HG02885 (cell line): ENCODE data around the gene EPHB1.
"Not testable (repeated sequence)": the region's sequence is repeated elsewhere in the genome, so short reads cannot be mapped to it uniquely, and the experiment has no call there.

Experiments
- ATAC-seq: cut with Tn5 transposase; IDR thresholded peaks from one replicate; pipeline ENCODE4 v1.9.1; 2021; ENCODE audit warnings: mild to moderate bottlenecking; ENCODE audit not compliant: unreplicated experiment, poor library complexity

Gene EPHB1

GRCh38 chr3:135023996-135024658 lies 229.1 kb downstream of the EPHB1 start:
- ATAC-seq = peak; percentile 79

GRCh38 chr3:135030768-135031615 lies 235.9 kb downstream of the EPHB1 start:
- not testable (repeated sequence) for ATAC-seq

DNA sequence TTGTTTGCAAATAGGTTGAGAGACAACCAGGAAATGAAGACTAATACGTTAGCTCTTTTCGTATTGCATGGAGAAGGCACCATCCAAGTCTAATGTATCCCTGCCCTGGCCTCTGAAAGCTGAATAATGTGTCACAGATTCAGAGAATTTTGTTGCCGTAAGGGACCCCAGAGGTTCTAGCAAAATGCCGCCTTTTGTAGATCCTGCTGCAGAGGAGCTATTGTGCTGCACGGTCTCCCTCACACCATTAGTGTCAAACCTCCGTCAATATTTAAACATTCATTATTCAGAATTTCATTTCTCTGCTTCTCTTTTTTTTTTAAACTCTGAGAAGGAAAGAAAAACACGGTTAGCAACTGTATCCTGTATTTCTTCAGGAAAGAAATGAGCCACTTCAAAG lies 238.7 kb downstream of the EPHB1 start:
- no peak for ATAC-seq

DNA sequence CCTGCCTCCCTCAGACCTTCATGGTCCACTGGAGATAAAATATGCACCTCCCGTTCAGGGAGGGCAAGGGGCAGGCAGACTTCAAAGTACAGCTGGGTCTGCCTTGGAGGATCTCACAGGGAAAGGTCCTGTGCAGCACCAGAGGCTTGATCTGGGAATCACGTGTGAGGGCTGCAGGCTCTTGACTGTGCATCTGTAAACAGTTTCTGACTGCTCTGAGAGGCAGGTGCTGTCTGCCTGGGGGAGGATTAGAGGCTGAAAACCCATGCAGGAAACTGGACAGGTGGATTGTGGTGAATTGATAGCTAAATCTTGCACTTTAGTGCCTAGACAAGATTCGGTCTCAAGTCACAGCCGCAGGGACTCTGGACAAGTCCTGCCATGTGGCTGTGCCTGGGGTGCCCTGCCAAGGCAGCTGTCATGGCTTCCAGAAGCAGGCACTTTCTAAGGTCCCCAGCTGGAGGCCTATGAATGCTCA lies 239.3 kb downstream of the EPHB1 start:
- no peak for ATAC-seq

GRCh38 chr3:135034891-135035440 lies 239.9 kb downstream of the EPHB1 start:
- ATAC-seq = no peak

- ATAC-seq = no peak
These were observed 243.1 kb downstream of the EPHB1 start for GRCh38 chr3:135038186-135038585.

DNA sequence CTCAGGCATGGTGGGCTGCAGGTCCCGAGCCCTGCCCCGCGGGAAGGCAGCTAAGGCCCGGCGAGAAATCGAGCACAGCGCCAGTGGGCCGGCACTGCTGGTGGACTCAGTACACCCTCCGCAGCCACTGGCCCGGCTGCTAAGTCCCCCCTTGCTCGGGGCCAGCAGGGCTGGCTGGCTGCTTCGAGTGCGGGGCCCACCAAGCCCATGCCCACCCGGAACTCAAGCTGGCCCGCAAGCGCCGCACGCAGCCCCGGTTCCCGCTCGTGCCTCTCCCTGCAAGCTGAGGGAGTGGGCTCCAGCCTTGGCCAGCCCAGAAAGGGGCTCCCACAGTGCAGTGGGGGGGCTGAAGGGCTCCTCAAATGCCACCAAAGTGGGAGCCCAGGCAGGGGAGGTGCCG lies 244.5 kb downstream of the EPHB1 start:
- ATAC-seq = not testable (repeated sequence)

- ATAC-seq = no peak
These were observed 245.5 kb downstream of the EPHB1 start for GRCh38 chr3:135040321-135041240.

- no peak for ATAC-seq
These were observed 246.5 kb downstream of the EPHB1 start for GRCh38 chr3:135041601-135042000.

DNA sequence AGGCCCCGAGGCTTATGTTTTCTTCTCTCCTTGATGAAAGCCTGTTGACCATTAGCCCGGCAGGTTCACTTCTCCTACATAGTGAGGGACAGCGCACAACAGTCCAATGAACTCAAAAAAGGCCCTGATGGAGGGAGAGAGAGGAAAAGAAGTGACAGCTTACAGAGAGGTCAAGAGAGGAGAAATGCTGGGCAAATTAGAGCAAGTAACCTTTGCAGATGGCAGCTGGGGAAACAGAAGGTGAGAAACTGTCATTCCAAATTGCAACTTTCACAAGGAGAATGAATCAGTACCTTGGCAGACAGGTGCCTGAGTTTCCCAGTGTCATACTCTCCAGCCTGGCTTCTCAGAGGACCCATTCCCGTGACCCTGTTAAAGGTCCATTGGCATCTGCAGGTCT lies 252.0 kb downstream of the EPHB1 start:
- ATAC-seq = no peak

DNA sequence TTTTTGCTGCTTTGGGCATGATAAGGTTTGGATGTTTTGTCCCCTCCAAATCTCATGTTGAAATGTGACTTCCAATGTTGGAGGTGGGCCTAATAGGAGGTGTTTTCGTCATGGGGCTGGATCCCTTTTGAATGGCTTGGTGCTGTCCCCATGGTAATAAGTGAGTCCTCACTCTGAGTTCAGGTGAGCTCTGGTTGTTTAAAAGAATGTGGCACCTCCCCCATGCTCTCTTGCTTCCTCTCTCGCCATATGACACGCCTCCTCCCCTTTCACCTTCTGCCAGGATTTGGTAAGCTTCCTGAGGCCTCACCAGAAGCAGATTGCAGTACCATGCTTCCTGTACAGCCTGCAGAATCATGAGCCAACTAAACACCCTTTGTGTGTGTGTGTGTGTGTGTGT lies 255.5 kb downstream of the EPHB1 start:
- ATAC-seq = no peak

DNA sequence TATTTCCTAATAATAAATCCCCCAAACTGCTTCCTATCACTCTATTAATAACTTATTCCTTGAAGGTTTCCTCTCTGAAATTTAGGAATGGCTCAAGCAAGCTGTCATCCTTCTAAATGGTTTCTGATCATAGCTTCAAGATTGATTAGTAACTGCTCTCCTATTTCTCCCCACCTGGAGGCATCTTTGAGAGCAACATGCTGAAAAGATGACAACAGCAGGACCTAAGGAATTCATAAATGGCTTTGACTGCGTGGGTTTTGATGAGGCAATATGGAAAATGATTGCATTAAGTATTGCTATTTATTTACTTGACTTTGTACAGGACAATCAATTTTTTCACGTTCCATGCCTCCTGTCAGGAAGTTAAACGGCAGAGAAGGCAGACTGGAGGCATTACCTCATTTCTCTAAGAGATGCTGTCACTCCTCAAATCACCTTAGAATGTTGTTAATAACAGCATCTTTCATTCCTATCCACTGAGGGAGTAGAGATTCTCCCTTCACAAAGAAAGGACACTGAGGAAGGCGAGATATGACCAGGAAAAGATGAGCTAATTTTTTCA lies 256.4 kb downstream of the EPHB1 start:
- no peak for ATAC-seq

GRCh38 chr3:135055449-135055848 lies 260.4 kb downstream of the EPHB1 start:
- ATAC-seq = no peak

GRCh38 chr3:135056084-135056730 lies 261.1 kb downstream of the EPHB1 start:
- no peak for ATAC-seq

GRCh38 chr3:135056733-135057310 lies 261.8 kb downstream of the EPHB1 start:
- ATAC-seq = no peak

DNA sequence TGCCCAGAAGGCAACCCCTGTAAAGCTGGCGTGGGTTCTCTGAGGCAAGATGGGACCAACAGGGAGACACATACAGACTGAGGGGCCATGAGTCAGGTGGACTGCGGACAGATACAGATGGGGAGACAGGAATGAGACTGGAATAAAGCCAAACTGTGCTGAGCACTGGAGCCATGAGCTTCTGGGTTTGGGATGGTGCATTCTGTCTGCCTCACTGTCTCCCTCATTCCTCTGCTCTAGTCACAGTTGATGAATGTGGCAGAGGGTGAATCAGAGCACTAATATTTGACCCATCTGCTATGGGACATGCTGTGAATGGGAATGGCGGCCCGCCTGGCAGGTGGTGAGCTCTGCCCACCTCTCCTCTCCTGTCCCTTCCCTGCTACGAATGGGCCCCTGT lies 262.9 kb downstream of the EPHB1 start:
- ATAC-seq = no peak

DNA sequence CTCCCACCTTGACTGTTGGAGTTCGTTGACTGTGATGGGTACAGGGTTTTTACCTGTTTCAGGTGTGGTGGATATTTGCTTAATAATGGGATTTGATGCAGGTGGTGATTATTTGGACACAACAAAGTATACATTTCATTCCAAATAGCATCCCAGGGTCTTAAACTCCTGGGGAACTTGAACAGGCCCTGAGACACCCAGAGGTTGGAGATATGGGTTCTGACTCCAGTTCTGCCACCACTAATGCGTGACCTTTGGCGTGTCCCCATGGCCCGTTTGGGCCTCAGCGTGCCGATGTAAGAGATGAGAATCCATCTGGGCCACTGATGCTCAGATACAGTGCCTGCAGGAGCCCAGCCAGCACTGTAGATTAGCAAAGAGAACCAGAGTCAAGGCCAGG lies 264.5 kb downstream of the EPHB1 start:
- no peak for ATAC-seq

DNA sequence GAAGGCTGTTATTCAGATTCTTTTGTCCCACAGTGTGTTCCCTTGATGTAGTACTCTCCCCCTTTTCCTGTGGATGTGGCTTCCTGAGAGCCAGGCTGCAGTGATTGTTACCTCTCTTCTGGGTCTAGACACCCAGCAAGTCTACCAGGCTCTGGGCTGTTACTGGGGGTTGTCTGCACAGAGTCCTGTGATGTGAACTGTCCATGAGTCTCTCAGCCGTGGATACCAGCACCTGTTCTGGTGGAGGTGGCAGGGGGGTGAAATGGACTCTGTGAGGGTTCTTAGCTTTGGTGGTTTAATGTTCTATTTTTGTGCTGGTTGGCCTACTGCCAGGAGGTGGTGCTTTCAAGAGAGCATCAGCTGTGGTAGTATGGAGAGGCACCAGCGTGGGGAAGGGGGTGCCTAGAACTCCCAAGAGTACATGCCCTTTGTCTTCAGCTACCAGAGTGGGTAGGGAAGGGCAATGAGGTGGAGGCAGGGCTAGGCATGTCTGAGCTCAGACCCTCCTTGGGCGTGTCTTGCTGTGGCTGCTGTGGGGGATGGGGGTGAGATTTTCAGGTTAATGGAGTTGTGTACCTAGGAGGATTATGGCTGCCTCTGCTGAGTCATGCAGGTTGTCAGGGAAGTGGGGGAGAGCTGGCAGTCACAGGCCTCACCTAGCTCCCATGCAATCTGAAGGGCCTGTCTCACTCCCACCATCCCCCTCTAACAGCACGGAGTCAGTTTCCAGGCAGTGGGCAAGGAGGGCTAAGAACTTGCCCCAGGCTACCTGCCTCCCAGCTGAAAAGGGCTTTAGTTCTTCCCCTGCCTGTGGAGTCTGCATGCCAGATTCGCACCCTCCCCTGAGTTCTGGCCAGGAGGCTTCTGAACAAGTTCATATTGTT lies 272.0 kb downstream of the EPHB1 start:
- ATAC-seq = not testable (repeated sequence)
